Measurements from ENCODE around the gene ANKRD13D. TPM values are rescaled to one million over a fixed set of nuclear protein-coding genes. Genes with fewer than 3 reads are reported as not detected.

Gene ANKRD13D
- total and polyA plus RNA-seq, 4 donors: 42.8 to 115 (median 61.1) TPM

DNA sequence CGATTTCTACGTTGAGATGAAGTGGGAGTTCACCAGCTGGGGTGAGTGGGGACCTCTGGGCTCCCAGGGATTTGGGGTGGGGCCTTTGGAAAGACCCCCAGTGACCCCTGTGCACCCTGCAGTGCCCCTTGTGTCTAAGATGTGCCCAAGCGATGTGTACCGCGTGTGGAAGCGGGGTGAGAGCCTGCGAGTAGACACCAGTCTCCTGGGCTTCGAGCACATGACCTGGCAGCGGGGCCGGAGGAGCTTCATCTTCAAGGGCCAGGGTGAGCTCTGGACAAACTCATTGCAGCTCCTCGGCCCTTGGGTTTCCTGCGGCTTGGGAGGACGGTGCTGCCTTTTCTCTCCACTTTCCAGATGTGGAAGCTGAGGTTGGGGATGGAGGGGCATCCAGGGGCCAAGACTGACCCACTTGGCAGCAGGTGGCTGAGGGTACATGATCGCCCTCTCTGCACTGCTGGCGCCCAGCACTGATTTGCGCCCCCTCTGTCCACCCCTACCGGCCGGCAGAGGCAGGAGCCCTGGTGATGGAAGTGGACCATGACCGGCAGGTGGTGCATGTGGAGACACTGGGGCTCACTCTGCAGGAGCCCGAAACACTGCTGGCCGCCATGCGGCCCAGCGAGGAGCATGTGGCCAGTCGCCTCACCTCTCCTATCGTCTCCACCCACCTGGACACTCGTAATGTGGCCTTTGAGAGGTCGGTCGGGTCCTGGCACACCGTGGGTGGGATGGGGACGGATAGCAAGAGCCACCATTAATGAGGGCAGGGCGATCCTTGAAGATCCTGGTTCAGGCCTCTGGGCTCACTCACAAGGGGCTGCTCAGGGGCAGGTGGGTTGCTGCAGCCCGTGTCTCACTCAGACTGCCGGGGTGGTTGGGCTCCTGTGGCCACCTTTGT is 2.6 kb downstream of the ANKRD13D start:
- 91% methylated on average over 32 of the region's 33 CpGs for WGBS (ENCODE audit: insufficient coverage)
- H3K4me1 ChIP-seq (ENCODE audit: control insufficient read depth, insufficient read depth, low read length): peaks cover 46% of the 10 kb centered on the region
- peaks cover 3% of the 10 kb centered on the region for H3K9me3 ChIP-seq (ENCODE audit: control insufficient read depth, insufficient read depth, low read length)
- H3K27ac ChIP-seq (ENCODE audit: low read depth, low read length): no peak overlapping the region
- H3K27me3 ChIP-seq (ENCODE audit: control insufficient read depth, insufficient read depth, low read length): no peaks in the 10 kb centered on the region
- no peak overlapping the region for H3K4me3 ChIP-seq (ENCODE audit: low read depth, low read length)
- DNase-seq (ENCODE audit: low read depth in 4 of 6, low spot score in 6 of 6): no peak
- peaks cover 44% of the 10 kb centered on the region for H3K36me3 ChIP-seq (ENCODE audit: control insufficient read depth, insufficient read depth, low read length)

DNA sequence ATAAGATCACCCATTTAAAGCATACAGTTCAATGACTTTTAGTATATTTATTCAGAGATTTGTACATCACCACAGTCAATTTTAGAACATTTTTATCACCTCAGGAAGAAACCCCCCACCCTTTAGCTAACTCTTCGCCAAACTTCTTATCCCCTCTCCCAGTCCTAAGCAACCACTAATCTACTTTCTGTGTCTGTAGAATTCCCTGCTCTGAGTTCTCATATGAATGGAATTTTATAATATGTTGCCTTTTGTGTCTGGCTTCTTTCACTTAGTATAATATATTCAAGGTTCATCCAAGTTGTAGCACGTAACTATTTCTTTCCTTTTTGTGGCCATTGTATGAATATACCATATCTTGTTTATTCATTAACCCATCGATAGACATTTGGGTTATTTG is 3.6 kb downstream of the ANKRD13D start:
- H3K4me3 ChIP-seq (ENCODE audit: low read depth, low read length): no peak overlapping the region
- no peak for DNase-seq (ENCODE audit: low read depth in 4 of 6, low spot score in 6 of 6)
- H3K36me3 ChIP-seq (ENCODE audit: control insufficient read depth, insufficient read depth, low read length): peaks cover 45% of the 10 kb centered on the region
- peaks cover 3% of the 10 kb centered on the region for H3K9me3 ChIP-seq (ENCODE audit: control insufficient read depth, insufficient read depth, low read length)
- no peaks in the 10 kb centered on the region for H3K27me3 ChIP-seq (ENCODE audit: control insufficient read depth, insufficient read depth, low read length)
- WGBS (ENCODE audit: insufficient coverage): no CpG with 5 or more reads among the region's 3 CpGs
- no peak overlapping the region for H3K27ac ChIP-seq (ENCODE audit: low read depth, low read length)
- H3K4me1 ChIP-seq (ENCODE audit: control insufficient read depth, insufficient read depth, low read length): peaks cover 37% of the 10 kb centered on the region

DNA sequence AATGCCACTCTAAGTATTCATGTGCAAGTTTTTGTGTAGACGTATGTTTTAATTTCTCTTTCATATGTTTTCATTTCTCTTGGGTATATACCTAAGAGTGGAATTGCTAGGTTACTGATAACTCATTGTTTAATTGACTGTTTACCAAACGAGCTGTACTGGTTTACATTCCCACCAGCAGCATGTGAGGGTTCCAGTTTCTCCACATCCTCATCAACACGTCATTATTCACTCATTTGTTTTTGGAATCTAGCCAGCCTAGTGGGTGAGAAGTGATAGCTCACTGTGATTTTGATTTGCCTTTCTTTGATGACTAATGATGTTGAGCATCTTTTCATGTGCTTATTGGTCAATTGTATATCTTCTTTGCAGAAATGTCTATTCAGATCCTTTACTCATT is 4.0 kb downstream of the ANKRD13D start:
- no peaks in the 10 kb centered on the region for H3K27me3 ChIP-seq (ENCODE audit: control insufficient read depth, insufficient read depth, low read length)
- H3K36me3 ChIP-seq (ENCODE audit: control insufficient read depth, insufficient read depth, low read length): peaks cover 48% of the 10 kb centered on the region
- no CpG with 5 or more reads among the region's 3 CpGs for WGBS (ENCODE audit: insufficient coverage)
- H3K9me3 ChIP-seq (ENCODE audit: control insufficient read depth, insufficient read depth, low read length): peaks cover 3% of the 10 kb centered on the region
- no peak overlapping the region for H3K27ac ChIP-seq (ENCODE audit: low read depth, low read length)
- H3K4me3 ChIP-seq (ENCODE audit: low read depth, low read length): no peak overlapping the region
- peaks cover 33% of the 10 kb centered on the region for H3K4me1 ChIP-seq (ENCODE audit: control insufficient read depth, insufficient read depth, low read length)
- DNase-seq (ENCODE audit: low read depth in 4 of 6, low spot score in 6 of 6): no peak

DNA sequence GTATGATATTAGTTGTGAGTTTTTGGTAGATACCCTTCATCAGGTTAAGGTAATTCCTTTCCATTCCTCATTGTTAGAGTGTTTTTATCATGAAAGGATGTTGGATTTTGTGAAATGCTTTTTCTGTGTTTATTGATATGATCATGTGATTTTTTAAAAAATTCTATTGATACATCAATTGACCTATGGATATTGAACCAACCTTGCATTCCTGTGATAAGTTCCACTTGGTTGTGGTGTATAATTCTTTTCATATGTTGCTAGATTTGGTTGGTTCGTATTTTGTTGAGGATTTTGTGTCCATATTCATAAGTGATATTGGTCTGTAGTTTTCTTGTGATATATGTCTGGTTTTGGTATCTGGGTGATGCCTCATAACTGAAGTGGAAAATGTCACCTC is 6.7 kb downstream of the ANKRD13D start:
- DNase-seq (ENCODE audit: low read depth in 4 of 6, low spot score in 6 of 6): peak in 1 of 6 donors; percentile 19
- H3K27me3 ChIP-seq (ENCODE audit: control insufficient read depth, insufficient read depth, low read length): no peaks in the 10 kb centered on the region
- H3K4me1 ChIP-seq (ENCODE audit: control insufficient read depth, insufficient read depth, low read length): peaks cover 16% of the 10 kb centered on the region
- H3K4me3 ChIP-seq (ENCODE audit: low read depth, low read length): no peak overlapping the region
- H3K9me3 ChIP-seq (ENCODE audit: control insufficient read depth, insufficient read depth, low read length): peaks cover 3% of the 10 kb centered on the region
- no CpG with 5 or more reads among the region's 1 CpG for WGBS (ENCODE audit: insufficient coverage)
- no peak overlapping the region for H3K27ac ChIP-seq (ENCODE audit: low read depth, low read length)
- H3K36me3 ChIP-seq (ENCODE audit: control insufficient read depth, insufficient read depth, low read length): peaks cover 64% of the 10 kb centered on the region

DNA sequence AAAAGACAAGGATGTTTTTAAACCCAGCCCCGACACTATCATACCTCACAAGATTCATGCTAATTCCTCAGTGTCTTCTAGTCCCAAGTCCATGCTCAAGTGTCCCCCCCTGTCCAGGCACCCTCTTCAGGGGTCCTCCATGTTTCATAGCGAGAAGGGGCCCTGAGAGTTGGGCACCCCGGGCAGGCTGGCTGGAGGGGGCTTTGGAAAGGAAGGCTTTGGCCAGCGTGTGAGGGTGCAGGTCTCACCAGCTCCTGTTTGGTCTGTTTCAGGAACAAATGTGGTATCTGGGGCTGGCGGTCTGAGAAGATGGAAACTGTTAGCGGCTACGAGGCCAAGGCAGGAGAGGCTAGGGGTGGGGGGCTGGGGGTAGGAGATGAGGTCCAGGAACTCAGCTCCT is 9.7 kb downstream of the ANKRD13D start:
- Histone ChIP-seq H3K4me1 (ENCODE audit: control insufficient read depth, insufficient read depth, low read length) (peaks cover 18% of the 10 kb centered on the region), H3K27me3 (ENCODE audit: control insufficient read depth, insufficient read depth, low read length) (no peaks in the 10 kb centered on the region), H3K36me3 (ENCODE audit: control insufficient read depth, insufficient read depth, low read length) (peaks cover 71% of the 10 kb centered on the region), H3K9me3 (ENCODE audit: control insufficient read depth, insufficient read depth, low read length) (peaks cover 3% of the 10 kb centered on the region), H3K27ac (ENCODE audit: low read depth, low read length) (no peak overlapping the region), H3K4me3 (ENCODE audit: low read depth, low read length) (no peak overlapping the region)
- 92% methylated on average over 5 of the region's 7 CpGs for WGBS (ENCODE audit: insufficient coverage)
- no peak for DNase-seq (ENCODE audit: low read depth in 4 of 6, low spot score in 6 of 6)

DNA sequence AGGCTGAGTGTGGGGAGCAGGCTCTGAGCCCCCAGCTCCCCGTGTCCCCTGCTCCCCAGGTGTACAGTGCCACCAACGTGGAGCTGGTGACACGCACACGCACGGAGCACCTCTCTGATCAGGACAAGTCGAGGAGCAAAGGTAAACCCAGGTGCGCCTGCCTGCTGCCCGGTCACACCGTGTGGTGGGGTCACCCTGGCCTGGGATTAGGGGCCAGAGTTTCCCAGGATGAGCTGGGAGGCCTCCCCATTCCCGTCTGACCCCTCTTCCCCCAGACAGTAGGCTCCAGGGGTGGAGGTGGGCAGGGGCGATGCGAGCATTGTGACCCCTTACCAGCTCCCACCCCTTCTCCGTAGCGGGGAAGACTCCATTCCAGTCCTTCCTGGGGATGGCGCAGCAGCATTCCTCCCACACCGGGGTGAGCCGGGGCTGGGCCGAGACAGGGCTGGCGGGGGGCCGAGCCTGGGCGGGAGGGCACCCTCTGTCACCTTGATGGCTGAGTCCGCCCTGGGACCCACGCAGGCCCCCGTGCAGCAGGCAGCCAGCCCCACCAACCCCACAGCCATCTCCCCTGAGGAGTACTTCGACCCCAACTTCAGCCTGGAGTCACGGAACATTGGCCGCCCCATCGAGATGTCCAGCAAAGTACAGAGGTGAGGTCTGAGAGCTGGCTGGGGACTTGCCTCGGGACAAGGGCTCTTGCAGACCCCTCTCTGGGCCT is 10.5 kb downstream of the ANKRD13D start:
- Histone ChIP-seq H3K27me3 (ENCODE audit: control insufficient read depth, insufficient read depth, low read length) (no peaks in the 10 kb centered on the region), H3K9me3 (ENCODE audit: control insufficient read depth, insufficient read depth, low read length) (peaks cover 3% of the 10 kb centered on the region), H3K4me3 (ENCODE audit: low read depth, low read length) (no peak overlapping the region), H3K27ac (ENCODE audit: low read depth, low read length) (no peak overlapping the region), H3K36me3 (ENCODE audit: control insufficient read depth, insufficient read depth, low read length) (peaks cover 68% of the 10 kb centered on the region), H3K4me1 (ENCODE audit: control insufficient read depth, insufficient read depth, low read length) (peaks cover 27% of the 10 kb centered on the region)
- DNase-seq (ENCODE audit: low read depth in 4 of 6, low spot score in 6 of 6): no peak
- 96% methylated on average over 26 of the region's 29 CpGs for WGBS (ENCODE audit: insufficient coverage)

DNA sequence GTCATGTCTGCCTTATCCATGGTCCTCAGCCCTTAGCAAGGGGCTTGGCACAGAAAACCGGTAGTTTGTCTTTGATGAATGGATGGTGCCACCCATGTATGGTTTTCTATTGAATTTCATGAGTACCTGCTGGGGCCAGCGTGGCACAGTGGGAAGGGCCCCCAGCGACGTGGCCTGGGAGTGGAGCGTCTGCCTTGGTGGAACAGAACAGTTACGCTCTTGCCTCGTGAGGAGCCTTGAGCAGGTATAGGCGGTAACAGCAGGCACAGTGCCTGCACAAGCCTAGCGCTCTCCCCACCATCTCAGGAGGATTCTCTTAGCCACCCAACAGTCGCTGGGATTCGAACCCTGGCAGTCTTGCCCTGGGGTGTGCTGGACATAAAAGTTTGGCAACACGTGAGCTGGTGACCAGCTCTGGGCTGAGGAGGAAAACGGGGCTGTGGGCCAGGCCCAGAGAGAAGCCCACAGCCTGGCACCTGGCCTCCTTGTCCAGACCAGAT is 11.2 kb downstream of the ANKRD13D start:
- peaks cover 30% of the 10 kb centered on the region for H3K4me1 ChIP-seq (ENCODE audit: control insufficient read depth, insufficient read depth, low read length)
- no peak for DNase-seq (ENCODE audit: low read depth in 4 of 6, low spot score in 6 of 6)
- H3K9me3 ChIP-seq (ENCODE audit: control insufficient read depth, insufficient read depth, low read length): peaks cover 3% of the 10 kb centered on the region
- H3K27me3 ChIP-seq (ENCODE audit: control insufficient read depth, insufficient read depth, low read length): no peaks in the 10 kb centered on the region
- H3K4me3 ChIP-seq (ENCODE audit: low read depth, low read length): no peak overlapping the region
- no peak overlapping the region for H3K27ac ChIP-seq (ENCODE audit: low read depth, low read length)
- WGBS (ENCODE audit: insufficient coverage): 92% methylated on average over 13 of the region's 13 CpGs
- peaks cover 66% of the 10 kb centered on the region for H3K36me3 ChIP-seq (ENCODE audit: control insufficient read depth, insufficient read depth, low read length)

DNA sequence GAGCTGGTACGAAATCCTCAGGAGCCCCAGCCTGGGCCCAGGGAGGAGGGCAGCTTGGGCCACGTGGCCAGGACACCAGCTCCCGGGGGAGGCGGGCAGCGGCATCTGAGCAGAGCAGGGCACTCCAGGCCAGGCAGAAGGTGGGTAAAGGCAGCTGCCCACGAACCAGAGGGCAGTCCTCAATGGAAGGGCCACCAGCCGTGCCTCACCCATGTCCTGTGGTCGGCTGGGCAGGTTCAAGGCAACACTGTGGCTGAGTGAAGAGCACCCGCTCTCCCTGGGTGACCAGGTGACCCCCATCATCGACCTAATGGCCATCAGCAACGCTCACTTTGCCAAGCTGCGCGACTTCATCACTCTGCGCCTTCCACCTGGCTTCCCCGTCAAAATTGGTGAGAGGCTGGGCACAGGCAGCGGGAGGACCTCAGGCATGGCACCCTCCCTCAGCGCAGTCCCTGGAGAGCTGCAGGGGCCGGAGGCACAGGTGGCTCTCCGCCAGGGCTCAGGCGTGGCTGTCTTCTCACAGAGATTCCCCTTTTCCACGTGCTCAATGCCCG is 11.7 kb downstream of the ANKRD13D start:
- Histone ChIP-seq H3K27ac (ENCODE audit: low read depth, low read length) (no peak overlapping the region), H3K27me3 (ENCODE audit: control insufficient read depth, insufficient read depth, low read length) (no peaks in the 10 kb centered on the region), H3K4me1 (ENCODE audit: control insufficient read depth, insufficient read depth, low read length) (peaks cover 30% of the 10 kb centered on the region), H3K4me3 (ENCODE audit: low read depth, low read length) (no peak overlapping the region), H3K9me3 (ENCODE audit: control insufficient read depth, insufficient read depth, low read length) (peaks cover 3% of the 10 kb centered on the region), H3K36me3 (ENCODE audit: control insufficient read depth, insufficient read depth, low read length) (peaks cover 64% of the 10 kb centered on the region)
- 93% methylated on average over 21 of the region's 22 CpGs for WGBS (ENCODE audit: insufficient coverage)
- no peak for DNase-seq (ENCODE audit: low read depth in 4 of 6, low spot score in 6 of 6)

DNA sequence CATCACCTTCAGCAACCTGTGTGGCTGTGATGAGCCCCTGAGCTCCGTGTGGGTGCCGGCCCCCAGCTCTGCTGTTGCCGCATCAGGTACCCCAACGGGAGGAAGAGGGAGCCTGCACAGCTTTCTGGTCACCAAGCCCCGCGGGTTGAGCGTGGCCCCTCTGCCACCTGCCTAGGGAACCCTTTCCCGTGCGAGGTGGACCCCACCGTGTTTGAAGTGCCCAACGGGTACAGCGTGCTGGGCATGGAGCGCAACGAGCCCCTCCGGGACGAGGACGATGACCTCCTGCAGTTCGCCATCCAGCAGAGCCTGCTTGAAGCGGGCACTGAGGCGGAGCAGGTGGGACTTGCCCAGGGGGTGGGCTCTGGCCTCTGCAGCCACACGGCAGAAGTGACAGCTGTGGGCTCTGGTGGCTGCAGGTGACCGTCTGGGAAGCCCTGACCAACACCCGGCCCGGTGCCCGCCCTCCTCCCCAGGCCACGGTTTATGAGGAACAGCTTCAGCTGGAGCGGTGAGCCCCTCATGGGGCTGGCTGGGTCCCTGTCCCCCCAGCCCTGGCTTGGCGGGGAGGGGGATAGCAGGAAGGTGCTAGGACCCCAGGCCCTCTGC is 12.3 kb downstream of the ANKRD13D start:
- no peak for DNase-seq (ENCODE audit: low read depth in 4 of 6, low spot score in 6 of 6)
- H3K27me3 ChIP-seq (ENCODE audit: control insufficient read depth, insufficient read depth, low read length): no peaks in the 10 kb centered on the region
- no peaks in the 10 kb centered on the region for H3K9me3 ChIP-seq (ENCODE audit: control insufficient read depth, insufficient read depth, low read length)
- no peak overlapping the region for H3K27ac ChIP-seq (ENCODE audit: low read depth, low read length)
- peaks cover 64% of the 10 kb centered on the region for H3K36me3 ChIP-seq (ENCODE audit: control insufficient read depth, insufficient read depth, low read length)
- WGBS (ENCODE audit: insufficient coverage): 87% methylated on average over 28 of the region's 28 CpGs
- no peak overlapping the region for H3K4me3 ChIP-seq (ENCODE audit: low read depth, low read length)
- H3K4me1 ChIP-seq (ENCODE audit: control insufficient read depth, insufficient read depth, low read length): peaks cover 30% of the 10 kb centered on the region

Measured in spinal cord (tissue), 10 donors.